CD4-positive, alpha-beta T cell treated with Interleukin-17A for 1 hour (primary cell): ENCODE results near the gene CEACAM3.

Experiments used
- DNase-seq: peaks from one replicate; pipeline ENCODE4 v3.0.0-alpha.2; 2020

Gene CEACAM3

DNA sequence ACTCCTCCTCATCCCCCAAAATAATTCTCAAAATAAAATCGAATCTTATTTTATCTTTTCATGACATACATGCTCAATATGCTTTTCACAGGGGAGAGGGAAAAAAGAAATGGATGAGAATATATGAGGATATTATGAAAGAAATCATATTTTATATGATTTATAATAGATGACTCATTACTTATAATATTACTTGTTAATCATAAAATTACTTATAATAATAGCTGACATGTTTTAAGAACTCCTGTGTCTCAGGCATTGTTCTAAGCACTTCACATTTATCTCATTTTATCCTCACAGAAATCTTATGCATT is 3.0 kb upstream of the CEACAM3 start:
- DNase-seq = no peak

DNA sequence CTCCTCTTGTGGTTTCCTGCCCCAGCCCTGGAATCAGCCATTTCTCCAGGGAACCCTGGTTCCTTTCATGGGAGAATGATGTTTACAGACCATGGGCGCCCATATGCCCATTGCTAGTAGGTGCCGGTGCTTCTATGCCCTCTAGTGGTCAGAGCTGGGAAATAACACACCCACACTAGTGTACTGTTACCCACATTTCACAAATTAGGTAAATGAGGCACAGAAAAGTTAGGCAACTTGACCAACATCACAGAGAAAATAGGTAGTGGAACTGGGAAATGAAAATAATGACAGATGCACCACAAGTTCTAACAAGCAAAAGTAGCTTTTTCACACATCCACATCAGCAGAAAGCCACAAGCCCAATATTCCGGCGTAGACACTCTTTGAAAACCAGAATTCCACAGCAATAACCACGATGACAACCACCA is 1.3 kb upstream of the CEACAM3 start:
- DNase-seq = peak; percentile 72

DNA sequence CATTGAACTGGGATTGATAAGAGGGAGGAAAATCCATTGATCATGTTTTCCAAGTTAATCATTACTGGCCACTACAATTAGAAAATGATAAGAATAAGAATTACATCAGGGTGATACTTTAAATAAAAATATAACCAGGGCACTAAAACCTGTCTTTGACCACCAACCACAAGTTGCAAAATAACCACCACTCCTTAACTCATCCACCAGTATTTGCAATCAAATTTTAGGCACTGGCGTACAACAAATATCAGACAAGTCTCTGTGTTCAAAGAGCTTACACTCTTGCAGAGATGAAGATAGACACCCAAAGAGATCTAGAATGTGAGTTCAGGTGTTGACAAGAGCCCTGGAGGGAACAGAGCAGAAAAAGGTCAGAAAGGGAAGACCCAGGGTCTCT is 514 bp downstream of the CEACAM3 start:
- no peak for DNase-seq

- DNase-seq = no peak
These were observed 3.1 kb downstream of the CEACAM3 start for GRCh38 chr19:41799444-41800000.

- no peak for DNase-seq
These were observed 4.6 kb downstream of the CEACAM3 start for GRCh38 chr19:41801031-41801430.

GRCh38 chr19:41801792-41802211 is 5.4 kb downstream of the CEACAM3 start:
- DNase-seq = peak; percentile 3

DNA sequence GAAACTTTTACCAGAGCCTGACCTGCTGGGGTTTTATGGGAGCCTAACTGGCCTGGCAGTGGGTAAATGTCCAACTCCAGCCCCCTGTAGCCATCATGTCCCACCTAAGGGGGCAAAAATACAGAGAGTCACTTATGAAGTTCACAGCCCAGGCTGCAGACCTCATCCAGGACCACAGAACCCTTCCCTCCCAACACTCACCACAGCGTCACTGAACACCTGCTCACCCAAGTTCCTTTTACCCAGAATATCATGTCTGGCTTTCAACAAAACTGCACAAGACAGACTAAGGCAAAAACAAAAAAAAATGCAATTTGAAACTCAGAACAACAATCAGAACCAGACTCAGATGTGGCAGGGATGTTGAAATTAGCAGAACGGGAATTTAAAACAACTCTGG is 6.4 kb downstream of the CEACAM3 start:
- no peak for DNase-seq

- DNase-seq = peak; percentile 4
These were observed 7.9 kb downstream of the CEACAM3 start for GRCh38 chr19:41804336-41804735.

GRCh38 chr19:41807176-41807575 is 10.8 kb downstream of the CEACAM3 start:
- DNase-seq = no peak

DNA sequence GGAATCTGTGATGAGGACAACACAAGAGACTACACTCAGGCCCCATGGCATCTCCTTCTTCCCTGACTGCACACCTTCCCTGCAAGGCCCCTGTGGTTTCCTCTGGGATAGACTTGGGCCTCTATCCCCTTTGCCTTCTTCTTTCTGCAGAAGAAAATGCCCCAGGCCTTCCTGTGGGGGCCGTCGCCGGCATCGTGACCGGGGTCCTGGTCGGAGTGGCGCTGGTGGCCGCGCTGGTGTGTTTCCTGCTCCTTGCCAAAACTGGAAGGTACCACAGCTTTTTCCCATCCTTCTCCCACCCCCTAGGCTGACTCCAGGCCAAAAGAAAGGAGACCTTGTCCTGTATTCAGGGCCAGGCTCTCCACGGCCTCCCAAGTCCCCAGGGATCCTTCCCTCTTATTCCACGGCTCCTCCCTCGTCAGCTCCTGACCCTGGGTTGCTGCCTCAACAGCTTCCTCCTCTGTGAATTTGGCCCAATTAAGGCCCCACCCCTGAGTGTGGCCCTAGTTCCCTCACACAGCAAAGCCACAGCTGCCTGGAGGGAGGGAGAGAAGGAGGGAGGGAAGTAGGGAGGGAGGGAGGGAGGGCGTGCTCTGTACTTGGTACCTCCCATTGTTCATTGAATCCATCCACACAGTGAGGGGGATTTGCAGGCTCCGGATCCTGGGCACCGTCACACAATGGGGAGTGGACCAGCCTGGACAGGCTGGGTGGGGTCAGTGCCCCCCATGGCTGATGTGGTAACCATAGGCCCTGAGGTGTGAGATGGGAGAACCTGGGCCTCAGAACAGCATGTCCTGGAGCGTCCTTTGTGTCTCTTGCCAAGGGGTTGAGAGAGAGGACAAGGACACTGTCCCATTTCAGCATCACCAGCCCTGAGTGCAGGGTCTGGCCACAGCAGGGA is 12.5 kb downstream of the CEACAM3 start:
- peak; percentile 7 for DNase-seq

GRCh38 chr19:41810301-41810700 is 13.9 kb downstream of the CEACAM3 start:
- DNase-seq = no peak

DNA sequence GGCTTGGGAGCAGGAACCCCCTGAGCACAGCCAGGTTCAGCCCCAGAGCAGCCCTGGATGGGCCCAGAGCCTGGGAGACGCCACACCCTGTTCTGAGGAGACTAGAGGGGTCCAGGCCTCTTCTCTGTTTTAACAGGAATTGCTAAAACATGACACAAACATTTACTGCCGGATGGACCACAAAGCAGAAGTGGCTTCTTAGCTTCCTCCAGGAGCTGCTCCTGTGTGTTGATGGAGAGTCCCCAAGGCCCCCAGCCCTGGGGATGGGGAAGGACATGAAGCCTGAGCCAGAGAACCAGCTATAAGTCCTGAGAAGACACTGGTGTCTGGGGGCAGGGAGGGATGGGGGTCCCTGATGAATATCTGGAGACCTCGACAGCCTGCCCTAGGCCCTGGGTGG is 14.6 kb downstream of the CEACAM3 start:
- DNase-seq = peak; percentile 16

DNA sequence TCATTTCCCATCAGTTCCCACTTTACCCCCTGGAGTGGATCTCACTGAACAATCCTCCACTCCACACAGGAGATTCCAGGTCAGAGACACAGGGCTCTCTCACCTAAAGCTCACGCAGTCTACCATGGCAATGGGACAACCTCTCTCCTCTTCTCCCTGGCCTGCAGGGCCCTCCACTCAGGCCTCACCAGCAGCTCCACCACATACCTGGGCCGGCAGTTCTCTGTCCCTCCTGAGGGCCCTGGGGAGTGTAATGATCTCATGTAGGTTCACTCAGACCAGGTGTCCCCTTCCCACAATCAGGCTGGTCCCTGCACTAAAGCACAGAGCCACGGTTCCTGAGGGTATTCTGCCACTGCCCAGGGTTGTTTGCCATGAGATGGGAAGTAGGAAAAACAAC is 15.6 kb downstream of the CEACAM3 start:
- no peak for DNase-seq

DNA sequence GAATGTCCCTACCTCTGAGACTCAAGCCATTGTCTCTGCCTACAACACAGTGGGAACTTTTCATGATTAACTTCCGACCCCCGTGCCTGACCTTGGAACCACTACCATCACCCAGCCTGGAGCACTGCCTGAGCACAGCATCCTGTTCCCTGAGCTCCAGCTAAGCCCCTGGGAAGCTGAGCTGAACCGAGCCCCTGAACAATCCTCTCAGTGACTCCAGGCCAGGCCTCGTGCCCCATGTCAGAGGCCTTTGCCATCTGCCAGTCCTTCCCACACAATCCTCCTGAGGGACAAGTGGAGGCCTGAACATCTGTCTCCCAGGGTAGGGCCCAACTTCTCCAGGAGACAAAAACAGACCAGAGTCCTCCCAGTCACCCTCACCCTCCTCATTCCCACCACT is 17.5 kb downstream of the CEACAM3 start:
- no peak for DNase-seq

- no peak for DNase-seq
These were observed 18.9 kb downstream of the CEACAM3 start for GRCh38 chr19:41815301-41815700.

DNA sequence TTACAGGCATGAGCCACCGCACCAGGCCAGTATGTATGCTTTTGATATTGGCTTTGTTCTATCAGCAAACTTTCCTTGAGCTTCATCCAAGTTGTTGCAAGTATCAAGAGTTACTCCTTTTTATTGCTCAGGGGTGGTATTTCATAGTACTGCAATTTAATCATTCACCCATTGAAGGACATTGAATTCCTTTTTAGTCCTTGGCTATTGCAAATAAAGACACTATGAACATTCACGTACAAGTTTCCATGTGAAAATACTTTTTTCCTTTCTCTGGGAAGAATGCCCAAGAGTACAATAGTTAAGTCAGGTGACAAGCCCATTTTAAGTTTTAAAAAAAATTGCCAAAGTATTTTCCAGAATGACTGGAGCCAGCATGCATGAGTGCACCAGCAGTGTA is 20.4 kb downstream of the CEACAM3 start:
- DNase-seq = no peak

GRCh38 chr19:41821003-41821735 is 24.8 kb downstream of the CEACAM3 start:
- DNase-seq = peak; percentile 70

DNA sequence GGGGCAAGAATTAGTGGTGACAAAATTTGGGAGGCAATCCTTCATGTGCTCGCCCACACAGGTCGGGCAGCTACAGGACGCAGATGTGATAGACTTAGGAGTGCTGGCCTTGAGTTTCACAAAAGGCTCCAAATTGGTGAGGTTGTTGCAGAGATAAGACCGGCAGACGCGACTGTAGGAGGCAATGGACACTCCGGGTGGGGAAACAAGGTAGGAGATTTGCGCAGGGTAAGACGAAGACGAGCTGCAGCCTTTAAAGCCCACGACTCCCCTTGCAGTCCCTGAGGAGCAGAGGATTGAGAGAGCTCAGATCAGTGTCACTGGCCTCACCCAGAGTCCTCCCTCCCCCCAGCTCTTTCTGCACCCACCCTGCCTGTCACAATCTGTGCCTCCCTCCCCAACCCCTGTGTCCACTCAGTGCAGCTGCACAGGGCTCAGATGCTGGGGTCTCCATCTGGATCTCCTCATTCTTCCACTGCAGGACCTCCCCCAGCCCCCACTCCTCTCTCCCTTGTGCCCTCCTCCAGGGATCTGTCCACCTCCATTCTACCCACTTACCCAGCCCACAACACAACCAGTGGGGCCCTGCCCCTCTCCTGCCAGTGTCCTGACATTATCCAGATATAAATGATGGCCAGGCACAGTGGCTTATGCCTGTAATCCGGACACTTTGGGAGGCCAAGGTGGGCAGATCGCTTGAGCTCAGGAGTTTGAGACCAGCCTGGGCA is 41.8 kb downstream of the CEACAM3 start:
- no peak for DNase-seq

GRCh38 chr19:41839211-41839610 is 42.8 kb downstream of the CEACAM3 start:
- no peak for DNase-seq

DNA sequence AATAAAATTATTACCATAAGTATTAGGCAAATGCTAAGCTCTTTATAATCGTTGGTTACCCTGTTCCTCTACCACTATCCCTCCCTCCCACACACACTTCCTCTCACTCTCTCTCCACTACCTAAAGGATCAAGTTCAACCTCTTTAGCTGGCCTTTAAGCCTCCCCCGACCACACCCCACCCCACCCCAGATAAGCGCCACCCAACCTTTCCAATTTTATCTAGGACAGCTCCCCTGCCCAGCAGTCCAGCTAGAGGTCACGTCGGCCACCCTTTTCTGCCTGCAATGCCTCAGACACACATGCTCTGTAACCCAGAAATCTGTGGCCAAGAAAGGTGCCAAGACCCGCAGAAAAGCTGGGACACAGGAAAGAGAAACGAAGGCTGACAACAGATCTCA is 47.0 kb downstream of the CEACAM3 start:
- no peak for DNase-seq

DNA sequence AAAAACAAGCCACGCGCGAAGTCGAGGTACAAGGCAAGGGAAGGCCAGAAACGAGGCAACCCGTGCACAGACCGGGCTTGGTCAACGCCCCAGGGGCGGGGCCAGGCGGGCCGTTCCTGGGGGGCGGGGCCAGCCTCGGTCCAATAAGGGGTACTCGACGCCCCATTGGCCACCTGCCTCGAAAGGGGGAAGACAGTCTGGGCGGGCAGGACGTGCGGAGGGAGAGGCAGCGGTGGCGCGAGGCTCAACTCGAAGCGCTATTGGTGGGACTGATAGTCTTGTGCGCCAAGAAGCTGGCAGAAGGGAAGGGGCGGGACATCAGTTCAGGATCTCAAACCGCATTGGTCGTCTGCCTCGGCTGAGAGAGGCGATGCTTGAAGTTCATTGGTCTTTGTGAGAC is 48.2 kb downstream of the CEACAM3 start, which contains the start of gene LYPD4:
LYPD4 (minus strand) TSS at position 83 of the 400 bp plus-strand sequence. CDS start 5,398 bp downstream, outside the sequence.
- no peak for DNase-seq

- no peak for DNase-seq
These were observed 48.4 kb downstream of the CEACAM3 start, which contains the start of gene DMRTC2 for GRCh38 chr19:41845001-41845050. DMRTC2 (plus strand) TSS chr19:41845042; CDS start chr19:41847429, 2,387 bp downstream.

- DNase-seq = no peak
These were observed 48.7 kb downstream of the CEACAM3 start for GRCh38 chr19:41845051-41845590.
